Stimulated activated CD8-positive, alpha-beta memory T cell treated with anti-CD3 and anti-CD28 coated beads, Interleukin-15, amount 100 ng/mL, for 4 hours (primary cell): ENCODE measurements around the gene TOP3A.

ENCODE experiments used
- DNase-seq, 2 donors: peaks; one replicate each; pipeline ENCODE4 v3.0.0-alpha.2; 2020; ENCODE audit warnings: low read depth in 2 of 2

The TOP3A gene

DNA sequence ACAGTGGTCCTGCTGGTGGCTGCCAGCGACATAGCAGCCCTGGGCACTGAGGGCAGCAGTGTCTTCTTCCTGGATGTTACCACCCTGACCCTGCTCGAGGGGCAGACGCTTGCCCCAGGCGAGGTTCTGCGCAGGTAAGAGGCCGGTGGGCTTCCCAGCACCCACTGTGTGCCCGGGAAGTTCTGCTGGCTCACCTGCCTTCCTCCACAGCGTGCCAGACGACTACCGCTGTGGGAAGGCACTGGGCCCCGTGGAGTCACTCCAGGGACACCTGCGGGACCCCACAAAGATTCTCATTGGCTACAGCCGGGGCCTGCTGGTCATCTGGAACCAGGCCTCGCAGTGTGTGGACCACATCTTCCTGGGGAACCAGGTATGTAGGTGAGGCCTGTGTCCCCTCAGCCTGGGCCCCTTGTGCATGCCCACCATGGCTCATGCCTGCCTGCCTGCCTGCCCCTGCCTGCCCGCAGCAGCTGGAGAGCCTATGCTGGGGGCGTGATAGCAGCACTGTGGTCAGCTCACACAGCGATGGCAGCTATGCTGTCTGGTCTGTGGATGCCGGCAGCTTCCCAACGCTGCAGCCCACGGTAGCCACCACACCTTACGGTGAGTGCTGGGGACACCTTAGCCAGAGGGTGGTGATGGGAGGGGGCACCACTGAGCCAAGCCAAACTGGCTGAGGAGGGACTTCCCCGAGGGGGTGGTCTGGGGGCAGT is 80.8 kb downstream of the TOP3A start:
- DNase-seq: no peak

DNA sequence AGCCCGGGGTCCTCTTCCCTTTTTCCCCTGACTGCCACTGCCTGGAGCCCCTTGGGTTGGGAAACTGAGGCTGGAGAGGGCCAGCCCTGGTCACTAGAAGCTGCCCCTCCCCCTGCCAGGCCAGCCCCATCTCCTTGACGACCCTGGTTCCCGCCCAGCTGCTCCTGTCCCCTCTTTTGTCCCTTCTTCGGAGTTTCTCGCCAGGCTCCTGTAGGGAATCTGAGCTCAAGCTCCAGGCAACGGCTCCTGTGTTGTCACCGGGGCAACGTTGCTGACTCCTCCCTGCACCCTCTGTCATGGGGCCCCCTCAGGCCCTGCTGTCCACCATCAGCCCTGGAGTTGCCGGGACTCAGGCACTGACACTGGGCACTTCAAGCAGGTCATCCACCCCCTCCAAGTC is 83.6 kb downstream of the TOP3A start:
- DNase-seq: no peak

DNA sequence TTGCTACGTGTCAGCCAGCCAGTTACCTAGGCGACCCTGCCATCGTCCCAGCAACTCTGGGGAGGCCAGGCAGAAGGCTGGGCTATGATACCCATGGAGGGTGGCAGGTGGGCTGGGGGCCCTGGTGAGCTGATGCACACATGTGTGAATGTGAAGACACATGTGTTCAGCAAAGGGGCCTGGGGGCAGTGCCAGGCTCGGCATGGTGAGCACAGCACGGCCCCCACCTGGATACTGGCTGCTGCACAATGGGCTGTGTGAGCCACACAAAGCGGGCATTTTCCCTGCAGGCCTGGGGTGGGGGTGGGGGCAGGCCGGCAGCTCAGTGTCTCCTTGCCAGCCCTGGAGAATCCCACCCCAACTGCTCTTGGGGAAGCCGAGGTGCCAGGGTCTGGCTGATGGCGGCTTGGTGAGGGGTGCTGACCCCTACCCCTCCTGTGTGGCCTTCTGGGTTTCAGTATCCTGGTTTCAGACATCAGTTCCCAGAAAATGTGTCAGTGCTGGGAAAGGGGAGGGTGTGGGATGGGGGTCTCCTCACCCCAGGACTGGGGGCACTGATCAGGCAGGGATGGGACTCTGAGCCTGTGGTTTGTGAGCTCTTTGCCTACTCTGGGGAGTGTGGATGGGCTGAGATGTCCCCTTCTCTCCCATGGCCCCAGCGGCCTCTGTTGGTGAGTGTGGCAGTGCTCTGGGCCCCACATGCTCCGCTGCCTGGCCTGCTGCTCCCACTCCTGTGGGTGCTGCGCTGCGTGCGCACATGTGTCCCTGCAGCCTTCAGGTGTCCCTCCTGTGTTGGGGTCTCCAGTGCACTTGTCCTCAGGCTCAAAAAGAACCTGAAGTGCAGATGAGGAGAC is 84.3 kb downstream of the TOP3A start:
- DNase-seq: no peak

GRCh38 chr17:18229771-18230170 is 85.0 kb downstream of the TOP3A start:
- DNase-seq: no peak

- DNase-seq: no peak
Observed at GRCh38 chr17:18229254-18229653, 85.5 kb downstream of the TOP3A start.

DNA sequence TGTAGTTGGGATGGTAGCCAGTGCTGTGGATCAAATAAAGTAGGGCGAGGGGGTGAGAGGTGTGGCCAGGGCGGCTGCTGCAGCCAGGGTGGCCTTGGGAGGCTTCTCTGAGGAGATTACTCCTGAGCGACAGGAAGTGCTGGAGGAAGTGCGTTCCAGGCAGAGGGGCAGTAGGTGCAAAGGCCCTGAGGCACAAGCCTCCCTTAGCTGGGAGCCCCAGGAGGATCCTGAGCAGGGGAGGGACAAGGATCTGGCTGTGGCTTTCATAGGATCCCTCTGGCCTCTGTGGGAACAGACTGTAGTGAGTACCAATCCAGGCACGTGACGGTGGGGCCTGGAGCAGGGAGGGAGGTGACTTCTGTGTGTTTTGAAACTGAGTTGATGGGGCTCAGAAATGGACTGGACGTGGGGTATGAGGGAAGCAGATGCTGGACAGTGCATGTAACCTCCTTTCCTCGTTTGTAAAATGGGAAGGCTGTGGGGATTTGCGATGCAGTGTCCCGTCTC is 86.6 kb downstream of the TOP3A start:
- DNase-seq: no peak

DNA sequence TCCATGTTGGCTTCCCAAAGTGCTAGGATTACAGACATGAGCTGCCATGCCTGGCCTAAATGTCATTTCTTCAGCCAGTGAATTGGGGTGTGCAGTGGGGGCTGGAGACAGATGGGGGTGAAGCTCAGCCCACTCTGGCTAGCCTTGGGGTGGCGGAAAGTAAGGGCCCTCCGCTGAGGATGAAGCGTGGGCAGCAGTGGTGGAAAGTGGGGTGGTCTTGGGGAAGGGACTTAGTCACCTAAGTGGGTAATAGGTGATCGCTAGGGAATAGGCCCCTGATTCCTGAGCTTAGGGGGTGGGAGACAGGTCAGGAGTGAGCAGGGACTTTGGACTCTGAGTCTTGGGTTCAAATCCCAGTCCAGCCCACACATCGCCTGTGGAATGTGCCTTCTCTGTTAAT is 87.2 kb downstream of the TOP3A start:
- DNase-seq: no peak

GRCh38 chr17:18226284-18226945 is 88.4 kb downstream of the TOP3A start:
- no peak for DNase-seq

- no peak for DNase-seq
Observed at GRCh38 chr17:18225642-18226283, 89.0 kb downstream of the TOP3A start.

DNA sequence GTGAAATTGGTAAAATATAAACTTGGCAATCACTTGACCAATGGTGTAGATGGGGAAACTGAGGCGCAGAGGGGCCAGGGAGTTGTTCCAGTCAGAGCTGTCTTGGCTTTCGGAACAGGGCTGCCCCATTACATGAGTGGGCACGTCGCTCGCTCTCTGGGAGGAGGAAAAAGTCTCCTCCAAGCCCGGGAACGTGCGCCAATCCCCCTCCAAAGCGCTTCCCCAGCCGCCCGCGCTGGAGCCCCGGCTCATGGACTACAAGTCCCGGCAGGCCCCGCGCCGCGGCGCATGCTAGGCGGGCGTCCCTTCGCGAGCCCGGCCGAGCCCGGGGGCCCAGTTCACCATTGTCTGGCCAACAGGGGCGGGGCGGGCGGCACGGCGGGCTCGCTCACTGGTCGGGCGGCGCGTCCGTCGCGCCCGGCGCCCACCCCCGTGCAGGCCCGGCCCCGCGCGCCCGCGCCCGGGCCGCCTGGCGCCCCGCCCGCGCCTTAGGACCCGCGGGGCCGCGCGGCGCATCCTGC is 89.6 kb downstream of the TOP3A start, which contains the start of gene LLGL1:
Gene LLGL1, plus strand, starts transcription at position 515 of the 521 bp plus-strand sequence. CDS start 48 bp downstream, outside the sequence.
- peak; percentile 87 to 90 for DNase-seq

- no peak for DNase-seq
Observed at GRCh38 chr17:18224387-18225120, 90.2 kb downstream of the TOP3A start.

DNA sequence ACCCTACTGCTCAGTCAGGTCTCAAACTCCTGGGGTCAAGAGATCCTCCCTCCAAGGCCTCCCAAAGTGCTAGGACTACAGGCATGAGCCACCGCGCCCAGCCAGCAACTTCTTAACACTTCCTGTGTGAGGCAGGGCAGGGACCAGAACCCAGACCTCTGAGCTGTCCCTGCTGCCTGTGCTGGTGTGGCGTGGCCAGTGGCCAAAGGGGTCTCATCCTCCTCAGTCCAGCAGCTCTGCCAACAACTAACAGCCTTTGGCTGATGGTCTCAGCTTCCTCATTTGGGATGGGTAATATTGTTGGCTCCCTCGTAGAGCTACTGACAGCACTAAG is 90.8 kb downstream of the TOP3A start:
- DNase-seq: no peak
